ENCODE data around the gene SHISA9.

SHISA9 gene

GRCh38 chr16:13012601-13013000 lies 111.2 kb downstream of the SHISA9 start:
- TF ChIP-seq EZH2 (IDR thresholded peaks at IDR 0.05; ENCODE audit: borderline replicate concordance, low read length) (no peak), CTCF (IDR thresholded peaks at IDR 0.05; ENCODE audit: low read length) (no peak)
- H3K79me2 ChIP-seq (ENCODE audit: insufficient read depth, low read length) = no peaks in the 10 kb centered on the region
- no peak overlapping the region for H3K4me3 ChIP-seq (ENCODE audit: low read depth, low read length, poor library complexity, severe bottlenecking)
- H3K9me3 ChIP-seq (ENCODE audit: low read length) = no peaks in the 10 kb centered on the region
- no peak overlapping the region for H3K9ac ChIP-seq (ENCODE audit: low read length)
- no peaks in the 10 kb centered on the region for H4K20me1 ChIP-seq (ENCODE audit: insufficient read depth, low read length)
- peaks cover 4% of the 10 kb centered on the region; the same call in 1 of the 2 replicates for H3K27me3 ChIP-seq (ENCODE audit: insufficient read depth, low read length)
- H3F3A ChIP-seq (ENCODE audit: insufficient read depth, low read length) = no peaks in the 10 kb centered on the region
- H3K27ac ChIP-seq (ENCODE audit: low read depth, low read length, poor library complexity, severe bottlenecking) = no peak overlapping the region
- no peak overlapping the region for H2AFZ ChIP-seq (ENCODE audit: low read length)
- no peaks in the 10 kb centered on the region for H3K36me3 ChIP-seq (ENCODE audit: insufficient read depth, low read length)
- H3K9me2 ChIP-seq (ENCODE audit: low read depth, low read length) = no peaks in the 10 kb centered on the region
- no peaks in the 10 kb centered on the region for H3K4me1 ChIP-seq (ENCODE audit: insufficient read depth, low read length, severe bottlenecking)
- H3K4me2 ChIP-seq (ENCODE audit: low read length) = no peak overlapping the region

- Histone ChIP-seq H3K9ac (ENCODE audit: low read length) (no peak overlapping the region), H3K36me3 (ENCODE audit: insufficient read depth, low read length) (no peaks in the 10 kb centered on the region), H3K9me2 (ENCODE audit: low read depth, low read length) (no peaks in the 10 kb centered on the region), H4K20me1 (ENCODE audit: insufficient read depth, low read length) (no peaks in the 10 kb centered on the region), H3K79me2 (ENCODE audit: insufficient read depth, low read length) (no peaks in the 10 kb centered on the region), H3K27ac (ENCODE audit: low read depth, low read length, poor library complexity, severe bottlenecking) (no peak overlapping the region), H3K9me3 (ENCODE audit: low read length) (no peaks in the 10 kb centered on the region), H3F3A (ENCODE audit: insufficient read depth, low read length) (no peaks in the 10 kb centered on the region), H3K4me3 (ENCODE audit: low read depth, low read length, poor library complexity, severe bottlenecking) (no peak overlapping the region), H3K4me1 (ENCODE audit: insufficient read depth, low read length, severe bottlenecking) (no peaks in the 10 kb centered on the region), H3K4me2 (ENCODE audit: low read length) (no peak overlapping the region), H3K27me3 (ENCODE audit: insufficient read depth, low read length) (peaks cover 4% of the 10 kb centered on the region; the same call in 1 of the 2 replicates), H2AFZ (ENCODE audit: low read length) (no peak overlapping the region)
- TF ChIP-seq CTCF (IDR thresholded peaks at IDR 0.05; ENCODE audit: low read length) (no peak), EZH2 (IDR thresholded peaks at IDR 0.05; ENCODE audit: borderline replicate concordance, low read length) (no peak)
Observed at GRCh38 chr16:13013043-13013442, 111.6 kb downstream of the SHISA9 start.

GRCh38 chr16:13014476-13014875 lies 113.1 kb downstream of the SHISA9 start:
- Histone ChIP-seq H3K79me2 (ENCODE audit: insufficient read depth, low read length) (no peaks in the 10 kb centered on the region), H3K36me3 (ENCODE audit: insufficient read depth, low read length) (no peaks in the 10 kb centered on the region), H3K4me2 (ENCODE audit: low read length) (no peak overlapping the region), H3F3A (ENCODE audit: insufficient read depth, low read length) (no peaks in the 10 kb centered on the region), H3K4me3 (ENCODE audit: low read depth, low read length, poor library complexity, severe bottlenecking) (no peak overlapping the region), H2AFZ (ENCODE audit: low read length) (no peak overlapping the region), H3K9me3 (ENCODE audit: low read length) (no peaks in the 10 kb centered on the region), H4K20me1 (ENCODE audit: insufficient read depth, low read length) (no peaks in the 10 kb centered on the region), H3K27me3 (ENCODE audit: insufficient read depth, low read length) (peaks cover 4% of the 10 kb centered on the region; the same call in 1 of the 2 replicates), H3K4me1 (ENCODE audit: insufficient read depth, low read length, severe bottlenecking) (no peaks in the 10 kb centered on the region), H3K27ac (ENCODE audit: low read depth, low read length, poor library complexity, severe bottlenecking) (no peak overlapping the region), H3K9ac (ENCODE audit: low read length) (no peak overlapping the region), H3K9me2 (ENCODE audit: low read depth, low read length) (no peaks in the 10 kb centered on the region)
- TF ChIP-seq CTCF (IDR thresholded peaks at IDR 0.05; ENCODE audit: low read length) = no peak
- TF ChIP-seq EZH2 (IDR thresholded peaks at IDR 0.05; ENCODE audit: borderline replicate concordance, low read length) = no peak

All from OCI-LY1 (cell line).